ENCODE results near the gene PIAS3. TPM values are rescaled to one million over a fixed set of nuclear protein-coding genes. Genes with fewer than 3 reads are reported as not detected.
A peak's percentile ranks its signal among the peaks of the same experiment; 100 is the strongest.

PIAS3 gene
- total RNA-seq, 1 donor from 2014 or later: 20.3 TPM

Small RNA genes within 50 kb of the gene (microRNA-seq; reads per million reads assigned to microRNA genes)
- 1.7 reads per million, percentile 8 among the genes with 10 or more reads in this experiment for gene MIR6736 (ENCODE audit: unreplicated experiment)

Other genes with a start within 250 kb of the PIAS3 start
- gene PDZK1, start 151.7 kb downstream of the PIAS3 start, total RNA-seq (ENCODE audit: unreplicated experiment): 1.7 TPM
- not detected for gene CD160, start 139.6 kb downstream of the PIAS3 start, total RNA-seq (ENCODE audit: unreplicated experiment)
- gene RNF115, start 35.0 kb downstream of the PIAS3 start, total RNA-seq (ENCODE audit: unreplicated experiment): 20.5 TPM
- 43.4 TPM for gene POLR3C, start 34.9 kb downstream of the PIAS3 start, total RNA-seq (ENCODE audit: unreplicated experiment)
- 2.4 TPM for gene NUDT17, start 13.5 kb downstream of the PIAS3 start, total RNA-seq (ENCODE audit: unreplicated experiment)
- 2.1 TPM for gene ANKRD35, start 26.8 kb upstream of the PIAS3 start, total RNA-seq (ENCODE audit: unreplicated experiment)
- 1.1 TPM for gene ITGA10, start 51.0 kb upstream of the PIAS3 start, total RNA-seq (ENCODE audit: unreplicated experiment)
- 24.7 TPM for gene PEX11B, start 59.6 kb upstream of the PIAS3 start, total RNA-seq (ENCODE audit: unreplicated experiment)
- gene RBM8A, start 68.4 kb upstream of the PIAS3 start, total RNA-seq (ENCODE audit: unreplicated experiment): 206 TPM
- gene LIX1L, start 98.9 kb upstream of the PIAS3 start, total RNA-seq (ENCODE audit: unreplicated experiment): 20.3 TPM
- gene ANKRD34A, start 105.5 kb upstream of the PIAS3 start, total RNA-seq (ENCODE audit: unreplicated experiment): 0.59 TPM
- gene POLR3GL, start 105.6 kb upstream of the PIAS3 start, total RNA-seq (ENCODE audit: unreplicated experiment): 13.2 TPM
- 126 TPM for gene TXNIP, start 137.5 kb upstream of the PIAS3 start, total RNA-seq (ENCODE audit: unreplicated experiment)
- gene HJV, start 162.7 kb upstream of the PIAS3 start, total RNA-seq (ENCODE audit: unreplicated experiment): not detected